ENCODE data around the gene PTPN2.

DNA sequence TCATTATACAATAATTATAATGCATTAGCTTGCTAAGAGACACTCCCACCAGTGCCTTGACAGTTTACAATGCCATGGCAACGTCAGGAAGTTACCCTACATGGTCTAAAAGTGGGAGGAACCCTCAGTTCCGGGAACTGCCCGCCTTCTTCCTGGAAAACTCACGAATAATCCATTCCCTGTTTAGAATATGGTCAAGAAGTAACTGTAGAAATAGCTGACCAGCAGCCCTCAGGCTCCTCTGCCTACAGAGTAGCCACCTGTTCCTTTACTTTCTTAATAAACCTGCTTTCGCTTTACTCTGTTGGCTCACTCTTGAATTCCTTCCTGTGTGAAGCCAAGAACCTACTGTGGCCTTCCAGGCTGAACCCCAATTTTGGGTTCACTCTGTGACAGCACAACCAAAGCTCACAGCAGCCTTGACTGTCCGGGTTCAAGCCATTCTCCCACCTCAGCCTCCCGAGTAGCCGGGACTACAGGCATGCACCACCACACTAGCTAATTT lies 20.0 kb upstream of the PTPN2 start:
- no peak for TF ChIP-seq CCAR2 (IDR thresholded peaks at IDR 0.05; ENCODE audit: low read depth, low read length)
- no peak for TF ChIP-seq KDM4B (IDR thresholded peaks at IDR 0.05; ENCODE audit: borderline replicate concordance in 2 of 2, low read depth in 1 of 2)
- no peak for TF ChIP-seq E2F6 (IDR thresholded peaks at IDR 0.05; ENCODE audit: borderline replicate concordance in 1 of 2, extremely low read depth in 1 of 2, insufficient read depth in 1 of 2, insufficient read length in 1 of 2, low read depth in 1 of 2, low read length in 1 of 2, poor library complexity in 1 of 2, severe bottlenecking in 1 of 2)
- TF ChIP-seq, protein P1, sequence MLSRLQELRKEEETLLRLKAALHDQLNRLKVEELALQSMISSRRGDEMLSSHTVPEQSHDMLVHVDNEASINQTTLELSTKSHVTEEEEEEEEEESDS (CRISPR knock-in tag; IDR thresholded peaks at IDR 0.05), result no peak
- no peak for TF ChIP-seq PHF20 (IDR thresholded peaks at IDR 0.05; ENCODE audit: partially characterized antibody)
- TF ChIP-seq HNRNPL (IDR thresholded peaks at IDR 0.05; ENCODE audit: low read depth, low read length), result no peak
- TF ChIP-seq CTCF (IDR thresholded peaks at IDR 0.05 in 2 of 3, conservative IDR thresholded peaks at IDR 0.05 in 1 of 3; ENCODE audit: insufficient read depth in 2 of 3, low read depth in 1 of 3, low read length in 3 of 3), result no peak
- TF ChIP-seq, protein P2, sequence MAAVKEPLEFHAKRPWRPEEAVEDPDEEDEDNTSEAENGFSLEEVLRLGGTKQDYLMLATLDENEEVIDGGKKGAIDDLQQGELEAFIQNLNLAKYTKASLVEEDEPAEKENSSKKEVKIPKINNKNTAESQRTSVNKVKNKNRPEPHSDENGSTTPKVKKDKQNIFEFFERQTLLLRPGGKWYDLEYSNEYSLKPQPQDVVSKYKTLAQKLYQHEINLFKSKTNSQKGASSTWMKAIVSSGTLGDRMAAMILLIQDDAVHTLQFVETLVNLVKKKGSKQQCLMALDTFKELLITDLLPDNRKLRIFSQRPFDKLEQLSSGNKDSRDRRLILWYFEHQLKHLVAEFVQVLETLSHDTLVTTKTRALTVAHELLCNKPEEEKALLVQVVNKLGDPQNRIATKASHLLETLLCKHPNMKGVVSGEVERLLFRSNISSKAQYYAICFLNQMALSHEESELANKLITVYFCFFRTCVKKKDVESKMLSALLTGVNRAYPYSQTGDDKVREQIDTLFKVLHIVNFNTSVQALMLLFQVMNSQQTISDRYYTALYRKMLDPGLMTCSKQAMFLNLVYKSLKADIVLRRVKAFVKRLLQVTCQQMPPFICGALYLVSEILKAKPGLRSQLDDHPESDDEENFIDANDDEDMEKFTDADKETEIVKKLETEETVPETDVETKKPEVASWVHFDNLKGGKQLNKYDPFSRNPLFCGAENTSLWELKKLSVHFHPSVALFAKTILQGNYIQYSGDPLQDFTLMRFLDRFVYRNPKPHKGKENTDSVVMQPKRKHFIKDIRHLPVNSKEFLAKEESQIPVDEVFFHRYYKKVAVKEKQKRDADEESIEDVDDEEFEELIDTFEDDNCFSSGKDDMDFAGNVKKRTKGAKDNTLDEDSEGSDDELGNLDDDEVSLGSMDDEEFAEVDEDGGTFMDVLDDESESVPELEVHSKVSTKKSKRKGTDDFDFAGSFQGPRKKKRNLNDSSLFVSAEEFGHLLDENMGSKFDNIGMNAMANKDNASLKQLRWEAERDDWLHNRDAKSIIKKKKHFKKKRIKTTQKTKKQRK (IDR thresholded peaks at IDR 0.05; ENCODE audit: borderline replicate concordance, low read depth, low read length), result no peak
- no peak for TF ChIP-seq POU5F1 (IDR thresholded peaks at IDR 0.05; ENCODE audit: borderline replicate concordance, low read depth, low read length, partially characterized antibody)
- TF ChIP-seq KLF1 (tag; IDR thresholded peaks at IDR 0.05), result no peak
- TF ChIP-seq SIN3A (IDR thresholded peaks at IDR 0.05; ENCODE audit: borderline replicate concordance in 2 of 2, control insufficient read depth in 1 of 2, low read depth in 2 of 2, low read length in 2 of 2), result no peak; a peak in 1 of 4 replicates
- no peak for TF ChIP-seq CBX8 (IDR thresholded peaks at IDR 0.05; ENCODE audit: borderline replicate concordance, extremely low read depth, low read depth, low read length, poor library complexity, severe bottlenecking)
- no peak for TF ChIP-seq CC2D1A (IDR thresholded peaks at IDR 0.05)
- TF ChIP-seq, protein P3, sequence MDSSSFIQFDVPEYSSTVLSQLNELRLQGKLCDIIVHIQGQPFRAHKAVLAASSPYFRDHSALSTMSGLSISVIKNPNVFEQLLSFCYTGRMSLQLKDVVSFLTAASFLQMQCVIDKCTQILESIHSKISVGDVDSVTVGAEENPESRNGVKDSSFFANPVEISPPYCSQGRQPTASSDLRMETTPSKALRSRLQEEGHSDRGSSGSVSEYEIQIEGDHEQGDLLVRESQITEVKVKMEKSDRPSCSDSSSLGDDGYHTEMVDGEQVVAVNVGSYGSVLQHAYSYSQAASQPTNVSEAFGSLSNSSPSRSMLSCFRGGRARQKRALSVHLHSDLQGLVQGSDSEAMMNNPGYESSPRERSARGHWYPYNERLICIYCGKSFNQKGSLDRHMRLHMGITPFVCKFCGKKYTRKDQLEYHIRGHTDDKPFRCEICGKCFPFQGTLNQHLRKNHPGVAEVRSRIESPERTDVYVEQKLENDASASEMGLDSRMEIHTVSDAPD (CRISPR knock-in tag; IDR thresholded peaks at IDR 0.05), result no peak

Measured in K562 (cell line).